H1 (cell line): ENCODE data around the gene PRSS38. TPM values are rescaled to one million over a fixed set of nuclear protein-coding genes. Genes with fewer than 3 reads are reported as not detected.

Source experiments
- CTCF ChIA-PET: fragments of 300-600 bp; sonication (Branson Sonifier 250); formaldehyde crosslinking; loops from one replicate; lab custom pipeline; 2021; ENCODE audit not compliant: partially characterized antibody; lab: Charles Lee
- POLR2A ChIA-PET: fragments of 300-600 bp; sonication (Branson Sonifier 250); formaldehyde crosslinking; loops from one replicate; lab custom pipeline; 2021; ENCODE audit warnings: inconsistent platforms; ENCODE audit not compliant: partially characterized antibody; lab: Charles Lee
- DNase-seq, 2 experiments: peaks; one replicate each; pipeline versions ENCODE4 v3.0.0 to v3.0.0-alpha.2; 2010 to 2022; ENCODE audit warnings: low spot score in 2 of 2, low read depth in 1 of 2, mixed read lengths in 1 of 2
- FAIRE-seq: peaks from 2 replicates; lab custom pipeline; 2011; peaks lifted over from hg19 to GRCh38; lab: Jason Lieb, UNC
- H2AFZ ChIP-seq: 2 replicates; pipeline ENCODE4 v1.8.1; 2012; ENCODE audit warnings: low read length, inconsistent platforms
- H2AK5ac ChIP-seq: 2 replicates; pipeline ENCODE4 v1.6.1; 2013; ENCODE audit warnings: low read depth, low read length
- H2BK120ac ChIP-seq: replicated peaks from 2 replicates; pipeline ENCODE3; 2013; ENCODE audit warnings: low read depth, low read length, inconsistent platforms
- H2BK12ac ChIP-seq: 2 replicates; pipeline ENCODE4 v1.6.1; 2013; ENCODE audit warnings: low read depth, low read length
- H2BK15ac ChIP-seq: 2 replicates; pipeline ENCODE4 v1.6.1; 2013; ENCODE audit warnings: low read length
- H2BK20ac ChIP-seq: 2 replicates; pipeline ENCODE4 v1.6.1; 2013; ENCODE audit warnings: low read length
- H2BK5ac ChIP-seq: 2 replicates; pipeline ENCODE4 v1.6.1; 2013; ENCODE audit warnings: low read depth, low read length
- H3K14ac ChIP-seq: 2 replicates; pipeline ENCODE4 v1.6.1; 2013; ENCODE audit warnings: inconsistent platforms; ENCODE audit not compliant: insufficient read length
- H3K18ac ChIP-seq: 2 replicates; pipeline ENCODE4 v1.6.1; 2013; ENCODE audit warnings: low read length; ENCODE audit errors: extremely low read depth
- H3K23ac ChIP-seq: 2 replicates; pipeline ENCODE4 v1.6.1; 2013; ENCODE audit warnings: inconsistent platforms; ENCODE audit not compliant: insufficient read length
- H3K23me2 ChIP-seq: 2 replicates; pipeline ENCODE4 v1.6.1; 2013; ENCODE audit warnings: low read depth, low read length
- H3K27ac ChIP-seq: 2 replicates; pipeline ENCODE4 v1.6.1; 2011; ENCODE audit warnings: low read depth, low read length, inconsistent platforms
- H3K27me3 ChIP-seq, 4 experiments: replicated peaks in 1 of 4; 1 replicate in 1 of 4; 2 replicates in 3 of 4; pipeline versions ENCODE4 v1.6.1 to v1.8.1; 2011 to 2013; ENCODE audit warnings: low read length in 3 of 4, mild to moderate bottlenecking in 3 of 4, inconsistent platforms in 2 of 4, mixed read lengths in 2 of 4, moderate library complexity in 1 of 4; ENCODE audit not compliant: control insufficient read depth in 3 of 4, insufficient read depth in 3 of 4; ENCODE audit errors: extremely low read depth in 1 of 4
- H3K36me3 ChIP-seq, 4 experiments: 2 replicates each; pipeline versions ENCODE4 v1.6.1 to v1.8.1; 2011 to 2013; ENCODE audit warnings: mild to moderate bottlenecking in 4 of 4, low read length in 3 of 4, moderate library complexity in 2 of 4, control low read depth in 1 of 4, inconsistent platforms in 1 of 4; ENCODE audit not compliant: insufficient read depth in 4 of 4, control insufficient read depth in 2 of 4
- H3K4ac ChIP-seq: replicated peaks from 2 replicates; pipeline ENCODE3; 2013; ENCODE audit warnings: low read length, low read depth, mixed read lengths, inconsistent platforms; ENCODE audit not compliant: insufficient read length
- H3K4me1 ChIP-seq, 4 experiments: replicated peaks in 1 of 4; 1 replicate in 1 of 4; 2 replicates in 3 of 4; pipeline versions ENCODE4 v1.6.1 to v1.8.1; 2011 to 2013; ENCODE audit warnings: low read length in 3 of 4, inconsistent platforms in 2 of 4, mixed read lengths in 1 of 4; ENCODE audit not compliant: insufficient read depth in 4 of 4, control insufficient read depth in 3 of 4
- H3K4me2 ChIP-seq, 2 experiments: 2 replicates each; pipeline versions ENCODE4 v1.6.1 to v1.8.1; 2011 to 2013; ENCODE audit warnings: low read depth in 2 of 2, low read length in 2 of 2, control low read depth in 1 of 2, inconsistent platforms in 1 of 2, mild to moderate bottlenecking in 1 of 2; ENCODE audit not compliant: insufficient read depth in 1 of 2
- H3K4me3 ChIP-seq, 4 experiments: fragments of 200-600, 300-600 bp in 1 of 4; sonication (generic), shearing (Covaris generic), sonication (Bioruptor Twin) in 1 of 4; 2 replicates each; pipeline versions ENCODE4 v1.5.1 to v1.8.1; 2011 to 2016; ENCODE audit warnings: low read length in 4 of 4, low read depth in 3 of 4, control low read depth in 2 of 4, inconsistent platforms in 2 of 4, mild to moderate bottlenecking in 2 of 4, mixed read lengths in 1 of 4, moderate library complexity in 1 of 4; ENCODE audit not compliant: insufficient read depth in 2 of 4; ENCODE audit errors: extremely low read depth in 1 of 4
- H3K56ac ChIP-seq: replicated peaks from 2 replicates; pipeline ENCODE3; 2013; ENCODE audit warnings: low read depth, mild to moderate bottlenecking, mixed read lengths, low read length, inconsistent platforms; ENCODE audit not compliant: insufficient read length
- H3K79me1 ChIP-seq: 2 replicates; pipeline ENCODE4 v1.6.1; 2013; ENCODE audit warnings: low read depth, low read length, control low read depth
- H3K79me2 ChIP-seq, 2 experiments: 2 replicates each; pipeline versions ENCODE4 v1.6.1 to v1.8.1; 2012 to 2013; ENCODE audit warnings: low read length in 2 of 2, mild to moderate bottlenecking in 2 of 2, inconsistent platforms in 1 of 2; ENCODE audit not compliant: insufficient read depth in 2 of 2, control insufficient read depth in 1 of 2
- H3K9ac ChIP-seq, 4 experiments: replicated peaks in 1 of 4; 1 replicate in 1 of 4; 2 replicates in 3 of 4; pipeline versions ENCODE4 v1.6.1 to v1.8.1; 2011 to 2013; ENCODE audit warnings: low read depth in 3 of 4, low read length in 3 of 4, control low read depth in 2 of 4, mild to moderate bottlenecking in 2 of 4, moderate library complexity in 2 of 4, inconsistent platforms in 1 of 4; ENCODE audit errors: extremely low read depth in 1 of 4
- H3K9me3 ChIP-seq, 2 experiments: 2 replicates each; pipeline versions ENCODE4 v1.6.1 to v1.8.1; 2012 to 2013; ENCODE audit warnings: mild to moderate bottlenecking in 2 of 2, moderate library complexity in 2 of 2, control low read depth in 1 of 2, inconsistent platforms in 1 of 2, low read depth in 1 of 2, low read length in 1 of 2, mixed read lengths in 1 of 2; ENCODE audit not compliant: insufficient read depth in 2 of 2
- H4K20me1 ChIP-seq, 2 experiments: replicated peaks in 1 of 2; 2 replicates each; pipeline versions ENCODE3 to v1.8.1; 2011 to 2013; ENCODE audit warnings: inconsistent platforms in 2 of 2, low read length in 2 of 2, mild to moderate bottlenecking in 1 of 2; ENCODE audit not compliant: insufficient read depth in 2 of 2, control insufficient read depth in 1 of 2
- H4K5ac ChIP-seq: 2 replicates; pipeline ENCODE4 v1.6.1; 2013; ENCODE audit warnings: low read length, low read depth, mixed read lengths, inconsistent platforms; ENCODE audit not compliant: insufficient read length
- H4K8ac ChIP-seq: 2 replicates; pipeline ENCODE4 v1.8.0; 2013; ENCODE audit warnings: mild to moderate bottlenecking, moderate library complexity, low read length, inconsistent platforms; ENCODE audit not compliant: insufficient read depth; ENCODE audit errors: extremely low read depth
- H4K91ac ChIP-seq: replicated peaks from 2 replicates; pipeline ENCODE3; 2013; ENCODE audit warnings: low read length, mixed read lengths, inconsistent platforms; ENCODE audit not compliant: insufficient read length
- CTBP2 ChIP-seq: IDR thresholded peaks from 2 replicates; pipeline ENCODE4 v1.7.0; 2011; ENCODE audit warnings: borderline replicate concordance, mild to moderate bottlenecking, moderate library complexity, mixed read lengths, low read length; ENCODE audit not compliant: insufficient read depth, insufficient read length
- POLR2A ChIP-seq, 2 experiments: IDR thresholded peaks; 1 replicate in 1 of 2; 2 replicates in 1 of 2; pipeline ENCODE4 v1.6.1; 2011; ENCODE audit warnings: low read depth in 2 of 2, low read length in 2 of 2, mild to moderate bottlenecking in 2 of 2; ENCODE audit errors: control extremely low read depth in 1 of 2
- SP4 ChIP-seq: IDR thresholded peaks from 2 replicates; pipeline ENCODE4 v1.6.1; 2012; ENCODE audit warnings: low read length, inconsistent platforms
- TEAD4 ChIP-seq: IDR thresholded peaks from 2 replicates; pipeline ENCODE4 v1.6.1; 2012; ENCODE audit warnings: low read depth, low read length, inconsistent platforms, mixed read lengths
- ZNF274 ChIP-seq: IDR thresholded peaks from 2 replicates; pipeline ENCODE4 v1.7.0; 2012; ENCODE audit warnings: low read length, borderline replicate concordance; ENCODE audit errors: extremely low read depth
- WGBS, 2 experiments: shearing (Covaris generic) in 1 of 2; methylation state at CpG; one replicate each; pipeline versions ENCODE4 v1.1.6 to v1.1.7; 2013 to 2015; ENCODE audit warnings: low lambda C conversion rate in 2 of 2, mixed read lengths in 2 of 2, inconsistent platforms in 1 of 2, low coverage in 1 of 2, missing lambda C conversion rate in 1 of 2; ENCODE audit not compliant: insufficient replicate concordance in 2 of 2, insufficient coverage in 1 of 2, insufficient read length in 1 of 2; ENCODE audit errors: extremely low coverage in 1 of 2, missing lambda C conversion rate in 1 of 2; 5-methylcytosine and 5-hydroxymethylcytosine counted together
- polyA plus RNA-seq, 7 experiments: library from polyadenylated mRNA; depleted of rRNA in 3 of 7; stranded (reverse) in 5 of 7; unstranded in 2 of 7; fragments of >200 nt in 5 of 7; fragments of 200-250 nt in 2 of 7; gene quantifications; 1 replicate in 5 of 7; 2 replicates in 1 of 7; 4 replicates in 1 of 7; pipeline versions ENCODE4 v1.2.1 to v1.2.3, GENCODE V29; 2011 to 2013; ENCODE audit warnings: missing spikeins in 2 of 7, mixed read lengths in 2 of 7
- total RNA-seq: library from RNA; stranded (reverse); fragmentation: NEBNext Ultra II Directional; extraction: Animal tissue kit (Norgen Biotek cat#: 25700); gene quantifications from 2 replicates; pipeline ENCODE4 v1.2.1, GENCODE V29; 2021

The PRSS38 gene
- total and polyA plus RNA-seq, 2 of the 8 experiments (the other 6 are each of a cell fraction or from before 2014, with no cell fraction given) = not detected

DNA sequence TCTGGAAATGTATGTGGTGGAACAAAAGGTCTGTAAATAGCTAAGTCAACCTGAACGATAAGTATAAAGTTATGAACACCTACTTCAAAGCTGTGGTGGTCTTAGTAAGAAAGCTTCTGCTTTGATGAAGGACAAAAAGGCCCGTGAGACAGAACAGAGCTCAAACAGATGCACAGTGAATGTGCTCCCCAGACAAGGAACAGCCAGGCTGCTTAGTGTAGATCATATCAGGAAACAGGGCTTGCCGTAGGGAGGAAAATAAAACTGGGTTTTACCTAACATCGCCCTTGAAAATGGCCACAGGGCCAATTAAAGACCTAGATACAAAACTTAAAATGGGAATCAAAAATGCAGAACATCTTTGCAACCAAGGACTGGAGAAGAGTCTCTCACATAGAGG is 40.2 kb downstream of the PRSS38 start:
- Histone ChIP-seq H2BK120ac (no peak overlapping the region), H3K14ac (no peak overlapping the region), H3K79me1 (no peaks in the 10 kb centered on the region), H2AK5ac (no peak overlapping the region), H3K36me3 (no peaks in the 10 kb centered on the region), H3K79me2 (no peaks in the 10 kb centered on the region), H3K4ac (no peak overlapping the region), H3K9me3 (no peaks in the 10 kb centered on the region), H3K4me1 (no peaks in the 10 kb centered on the region), H4K20me1 (no peaks in the 10 kb centered on the region), H3K9ac (no peak overlapping the region), H3K23ac (no peak overlapping the region), H3K4me2 (no peak overlapping the region), H4K8ac (no peak overlapping the region), H3K23me2 (no peaks in the 10 kb centered on the region), H3K27me3 (no peaks in the 10 kb centered on the region), H4K91ac (no peak overlapping the region), H2BK15ac (no peak overlapping the region), H3K4me3 (no peak overlapping the region), H3K56ac (no peak overlapping the region), H2BK12ac (no peak overlapping the region), H3K27ac (no peak overlapping the region), H4K5ac (no peak overlapping the region), H3K18ac (no peak overlapping the region), H2BK5ac (no peak overlapping the region), H2AFZ (no peak overlapping the region), H2BK20ac (no peak overlapping the region)
- CTCF ChIA-PET = no interaction called here
- POLR2A ChIA-PET = no interaction called here
- WGBS, 2 experiments = 93% methylated on average over 4 of the region's 4 CpGs; no CpG with 5 or more reads in 1 of the 2 experiments
- no peak for DNase-seq
- no peak for TF ChIP-seq ZNF274
- no peak for TF ChIP-seq SP4
- no peak for TF ChIP-seq POLR2A (IDR thresholded peaks at IDR 0.05; ENCODE audit: control extremely low read depth in 1 of 2, low read depth in 2 of 2, low read length in 2 of 2)
- no peak for TF ChIP-seq CTBP2
- no peak for TF ChIP-seq TEAD4
- FAIRE-seq = no peak
